Osteoblast (primary cell): ENCODE data around the gene ASRGL1. TPM values are rescaled to one million over a fixed set of nuclear protein-coding genes. Genes with fewer than 3 reads are reported as not detected.

Source experiments
- DNase-seq: peaks from one replicate; pipeline ENCODE4 v3.0.0; 2011; ENCODE audit warnings: low spot score, mixed read lengths; ENCODE audit not compliant: insufficient read length; ENCODE audit errors: missing footprints
- H2AFZ ChIP-seq: 2 replicates; pipeline ENCODE4 v1.6.0; 2011; ENCODE audit warnings: mild to moderate bottlenecking, low read length
- H3K27ac ChIP-seq: 2 replicates; pipeline ENCODE4 v1.5.1; 2011; ENCODE audit warnings: mild to moderate bottlenecking, low read depth, low read length, moderate library complexity
- H3K27me3 ChIP-seq: 2 replicates; pipeline ENCODE4 v1.6.0; 2012; ENCODE audit warnings: mild to moderate bottlenecking, control low read depth, inconsistent platforms, low read length, moderate library complexity; ENCODE audit not compliant: insufficient read depth
- H3K36me3 ChIP-seq: 2 replicates; pipeline ENCODE4 v1.5.1; 2011; ENCODE audit warnings: mild to moderate bottlenecking, low read length, control low read depth, moderate library complexity; ENCODE audit not compliant: insufficient read depth
- H3K4me1 ChIP-seq: 2 replicates; pipeline ENCODE4 v1.5.1; 2011; ENCODE audit warnings: mild to moderate bottlenecking, low read length, control low read depth, moderate library complexity; ENCODE audit not compliant: insufficient read depth
- H3K4me2 ChIP-seq: 2 replicates; pipeline ENCODE4 v1.6.0; 2011; ENCODE audit warnings: mild to moderate bottlenecking, low read length; ENCODE audit not compliant: insufficient read depth
- H3K4me3 ChIP-seq: fragments of 200-600 bp; sonication (generic); 3 replicates; pipeline ENCODE4 v1.5.1; 2012; ENCODE audit warnings: mild to moderate bottlenecking, low read length, inconsistent platforms; ENCODE audit not compliant: insufficient read depth
- H3K79me2 ChIP-seq: 2 replicates; pipeline ENCODE4 v1.6.0; 2012; ENCODE audit warnings: mild to moderate bottlenecking, low read length, control low read depth, inconsistent platforms; ENCODE audit not compliant: insufficient read depth
- H3K9me3 ChIP-seq: 2 replicates; pipeline ENCODE4 v1.5.1; 2011; ENCODE audit warnings: low read depth, low read length, control low read depth
- H4K20me1 ChIP-seq: 2 replicates; pipeline ENCODE4 v1.6.0; 2012; ENCODE audit warnings: mild to moderate bottlenecking, low read length, control low read depth; ENCODE audit not compliant: insufficient read depth
- total RNA-seq: library from RNA; depleted of rRNA; stranded (reverse); fragments of >200 nt; gene quantifications from 2 replicates; pipeline ENCODE4 v1.2.3, GENCODE V29; 2012
- TF ChIP-seq, protein P1 (sequence below): IDR thresholded peaks from 2 replicates; pipeline ENCODE4 v1.5.1; 2011; ENCODE audit warnings: mild to moderate bottlenecking, low read depth, low read length, moderate library complexity; ENCODE audit errors: extremely low read depth

Gene ASRGL1
- total RNA-seq, 1 donor, result 0.36 TPM

GRCh38 chr11:62427630-62428233 is 90.5 kb downstream of the ASRGL1 start:
- Histone ChIP-seq H3K4me3 (peak overlapping the region; percentile 14), H3K9me3 (no peaks in the 10 kb centered on the region), H3K4me1 (peaks cover 46% of the 10 kb centered on the region), H3K36me3 (no peaks in the 10 kb centered on the region), H2AFZ (peak overlapping the region; percentile 36), H3K4me2 (peak overlapping the region; percentile 67), H3K27me3 (no peaks in the 10 kb centered on the region), H3K27ac (peak overlapping the region; percentile 76), H4K20me1 (no peaks in the 10 kb centered on the region), H3K79me2 (no peaks in the 10 kb centered on the region)
- peak; percentile 22 for DNase-seq
- TF ChIP-seq, protein P1, sequence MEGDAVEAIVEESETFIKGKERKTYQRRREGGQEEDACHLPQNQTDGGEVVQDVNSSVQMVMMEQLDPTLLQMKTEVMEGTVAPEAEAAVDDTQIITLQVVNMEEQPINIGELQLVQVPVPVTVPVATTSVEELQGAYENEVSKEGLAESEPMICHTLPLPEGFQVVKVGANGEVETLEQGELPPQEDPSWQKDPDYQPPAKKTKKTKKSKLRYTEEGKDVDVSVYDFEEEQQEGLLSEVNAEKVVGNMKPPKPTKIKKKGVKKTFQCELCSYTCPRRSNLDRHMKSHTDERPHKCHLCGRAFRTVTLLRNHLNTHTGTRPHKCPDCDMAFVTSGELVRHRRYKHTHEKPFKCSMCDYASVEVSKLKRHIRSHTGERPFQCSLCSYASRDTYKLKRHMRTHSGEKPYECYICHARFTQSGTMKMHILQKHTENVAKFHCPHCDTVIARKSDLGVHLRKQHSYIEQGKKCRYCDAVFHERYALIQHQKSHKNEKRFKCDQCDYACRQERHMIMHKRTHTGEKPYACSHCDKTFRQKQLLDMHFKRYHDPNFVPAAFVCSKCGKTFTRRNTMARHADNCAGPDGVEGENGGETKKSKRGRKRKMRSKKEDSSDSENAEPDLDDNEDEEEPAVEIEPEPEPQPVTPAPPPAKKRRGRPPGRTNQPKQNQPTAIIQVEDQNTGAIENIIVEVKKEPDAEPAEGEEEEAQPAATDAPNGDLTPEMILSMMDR, result no peak

DNA sequence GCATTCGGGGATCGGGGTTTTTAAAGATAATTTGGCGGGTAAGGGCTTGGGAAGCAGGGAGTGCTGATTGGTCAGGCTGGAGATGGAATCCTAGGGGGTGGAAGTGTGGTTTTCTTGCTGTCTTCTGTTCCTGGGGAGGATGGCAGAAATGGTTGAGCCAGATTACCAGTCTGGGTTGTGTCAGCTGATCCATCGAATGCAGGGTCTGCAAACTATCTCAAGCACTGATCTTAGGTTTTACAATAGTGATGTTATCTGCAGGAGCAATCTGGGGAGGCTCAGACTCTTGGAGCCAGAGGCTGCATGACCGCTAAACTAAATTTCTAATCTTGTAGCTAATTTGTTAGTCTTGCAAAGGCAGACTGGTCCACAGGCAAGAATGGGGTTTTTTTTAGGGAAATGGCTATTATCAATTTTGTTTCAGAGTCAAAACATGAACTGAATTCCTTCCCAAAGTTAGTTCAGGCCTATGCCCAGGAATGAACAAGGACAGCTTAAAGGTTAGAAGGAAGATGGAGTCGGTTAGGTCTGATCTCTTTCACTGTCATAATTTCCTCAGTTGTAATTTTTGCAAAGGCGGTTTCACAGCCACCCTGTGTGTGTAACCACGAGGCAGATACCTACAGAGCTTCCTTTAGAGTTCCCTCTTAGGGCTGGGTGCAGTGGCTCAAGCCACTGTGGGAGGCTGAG is 91.8 kb downstream of the ASRGL1 start:
- H2AFZ ChIP-seq, result no peak overlapping the region
- H3K9me3 ChIP-seq, result no peaks in the 10 kb centered on the region
- peaks cover 53% of the 10 kb centered on the region for H3K4me1 ChIP-seq
- H3K4me3 ChIP-seq, result no peak overlapping the region
- H3K36me3 ChIP-seq, result no peaks in the 10 kb centered on the region
- peak overlapping the region; percentile 76 for H3K27ac ChIP-seq
- DNase-seq, result no peak
- no peaks in the 10 kb centered on the region for H3K27me3 ChIP-seq
- H3K4me2 ChIP-seq, result no peak overlapping the region
- no peaks in the 10 kb centered on the region for H4K20me1 ChIP-seq
- H3K79me2 ChIP-seq, result no peaks in the 10 kb centered on the region
- TF ChIP-seq, protein P1, result no peak

- TF ChIP-seq, protein P1, result no peak
- no peaks in the 10 kb centered on the region for H4K20me1 ChIP-seq
- no peaks in the 10 kb centered on the region for H3K9me3 ChIP-seq
- no peak for DNase-seq
- peak overlapping the region; percentile 86 for H3K27ac ChIP-seq
- H3K36me3 ChIP-seq, result no peaks in the 10 kb centered on the region
- H3K79me2 ChIP-seq, result no peaks in the 10 kb centered on the region
- H3K4me3 ChIP-seq, result no peak overlapping the region
- peak overlapping the region; percentile 91 for H3K4me2 ChIP-seq
- peaks cover 54% of the 10 kb centered on the region for H3K4me1 ChIP-seq
- H2AFZ ChIP-seq, result no peak overlapping the region
- H3K27me3 ChIP-seq, result no peaks in the 10 kb centered on the region
Observed at GRCh38 chr11:62430425-62430824, 93.2 kb downstream of the ASRGL1 start.

DNA sequence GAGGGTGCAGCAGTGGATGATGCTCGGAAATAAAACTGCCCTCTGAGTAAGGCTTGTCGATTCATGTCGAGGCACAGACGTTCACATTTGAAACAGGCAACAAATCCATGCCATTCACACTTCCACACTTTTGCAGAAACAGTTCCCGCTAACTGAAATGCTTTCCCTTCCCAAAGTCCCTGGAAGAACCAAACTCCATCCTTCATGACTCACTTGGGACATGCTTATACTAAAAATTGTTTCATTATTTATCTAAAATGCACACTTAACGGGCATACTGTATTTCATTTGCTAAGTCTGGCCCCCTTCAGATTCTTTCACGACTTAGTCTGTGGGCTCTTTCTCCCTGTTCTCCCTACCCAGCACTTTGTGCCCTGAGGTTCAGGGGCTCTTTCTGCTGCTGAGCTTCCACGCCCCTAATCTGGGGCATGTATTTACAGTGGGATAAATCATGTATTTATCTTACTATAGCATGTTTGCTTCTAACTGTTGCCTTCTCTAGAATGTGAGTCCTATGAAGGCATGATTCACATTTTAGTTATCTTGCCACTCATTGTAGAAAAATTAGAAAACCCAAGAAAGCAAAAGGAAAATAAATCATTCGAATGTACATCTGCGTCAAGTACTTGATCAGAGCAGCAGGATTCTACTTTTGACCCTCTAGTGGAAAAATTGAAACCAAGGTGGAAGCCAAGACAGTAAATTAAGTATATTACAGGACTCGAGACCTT is 94.1 kb downstream of the ASRGL1 start:
- H3K79me2 ChIP-seq, result no peaks in the 10 kb centered on the region
- H3K36me3 ChIP-seq, result no peaks in the 10 kb centered on the region
- H2AFZ ChIP-seq, result peak overlapping the region; percentile 34
- peaks cover 52% of the 10 kb centered on the region for H3K4me1 ChIP-seq
- no peaks in the 10 kb centered on the region for H3K9me3 ChIP-seq
- no peaks in the 10 kb centered on the region for H3K27me3 ChIP-seq
- H3K4me2 ChIP-seq, result peak overlapping the region; percentile 91
- DNase-seq, result peak; percentile 90
- peak overlapping the region; percentile 58 for H3K4me3 ChIP-seq
- no peaks in the 10 kb centered on the region for H4K20me1 ChIP-seq
- peak overlapping the region; percentile 86 for H3K27ac ChIP-seq
- TF ChIP-seq, protein P1, result peak; percentile 6
